ENCODE data around the gene STIL.

DNA sequence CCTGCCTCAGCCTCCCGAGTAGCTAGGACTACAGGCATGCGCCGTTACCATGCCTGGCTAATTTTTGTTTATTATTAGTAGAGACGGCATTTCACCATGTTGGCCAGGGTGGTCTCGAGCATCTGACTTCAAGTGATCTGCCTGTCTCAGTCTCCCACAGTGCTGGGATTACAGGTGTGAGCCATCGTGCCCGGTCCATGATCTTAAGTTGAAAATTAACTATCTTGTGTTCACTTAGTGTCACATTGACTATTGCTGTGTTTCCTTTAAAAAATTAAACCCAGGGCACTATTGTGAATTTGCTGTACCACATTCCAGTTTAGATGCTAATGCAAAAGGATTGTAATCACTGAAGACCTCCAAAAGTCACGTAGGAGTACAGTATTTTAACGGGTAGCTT lies 33.8 kb upstream of the STIL start:
- no peak for TF ChIP-seq EZH2 (IDR thresholded peaks at IDR 0.05; ENCODE audit: borderline replicate concordance)
- TF ChIP-seq, protein P1, sequence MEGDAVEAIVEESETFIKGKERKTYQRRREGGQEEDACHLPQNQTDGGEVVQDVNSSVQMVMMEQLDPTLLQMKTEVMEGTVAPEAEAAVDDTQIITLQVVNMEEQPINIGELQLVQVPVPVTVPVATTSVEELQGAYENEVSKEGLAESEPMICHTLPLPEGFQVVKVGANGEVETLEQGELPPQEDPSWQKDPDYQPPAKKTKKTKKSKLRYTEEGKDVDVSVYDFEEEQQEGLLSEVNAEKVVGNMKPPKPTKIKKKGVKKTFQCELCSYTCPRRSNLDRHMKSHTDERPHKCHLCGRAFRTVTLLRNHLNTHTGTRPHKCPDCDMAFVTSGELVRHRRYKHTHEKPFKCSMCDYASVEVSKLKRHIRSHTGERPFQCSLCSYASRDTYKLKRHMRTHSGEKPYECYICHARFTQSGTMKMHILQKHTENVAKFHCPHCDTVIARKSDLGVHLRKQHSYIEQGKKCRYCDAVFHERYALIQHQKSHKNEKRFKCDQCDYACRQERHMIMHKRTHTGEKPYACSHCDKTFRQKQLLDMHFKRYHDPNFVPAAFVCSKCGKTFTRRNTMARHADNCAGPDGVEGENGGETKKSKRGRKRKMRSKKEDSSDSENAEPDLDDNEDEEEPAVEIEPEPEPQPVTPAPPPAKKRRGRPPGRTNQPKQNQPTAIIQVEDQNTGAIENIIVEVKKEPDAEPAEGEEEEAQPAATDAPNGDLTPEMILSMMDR (IDR thresholded peaks at IDR 0.05; ENCODE audit: poor library complexity), result no peak

All from hepatocyte (in vitro differentiated cells).